Progenitor cell of endocrine pancreas (in vitro differentiated cells): ENCODE results near the gene SULT2A1. TPM values are rescaled to one million over a fixed set of nuclear protein-coding genes. Genes with fewer than 3 reads are reported as not detected.

Experiments used
- DNase-seq: peaks from one replicate; pipeline ENCODE4 v3.0.0; 2021; ENCODE audit warnings: low spot score; ENCODE audit not compliant: unreplicated experiment
- H3K27ac Mint-ChIP-seq: 2 replicates; pipeline ENCODE4 v1.8.0; 2021; ENCODE audit warnings: mild to moderate bottlenecking, moderate library complexity, mixed read lengths
- H3K27me3 Mint-ChIP-seq: 2 replicates; pipeline ENCODE4 v1.8.0; 2021; ENCODE audit warnings: mixed read lengths
- H3K36me3 Mint-ChIP-seq: 2 replicates; pipeline ENCODE4 v1.8.0; 2022; ENCODE audit warnings: mixed read lengths; ENCODE audit not compliant: insufficient read depth
- H3K4me1 Mint-ChIP-seq: 2 replicates; pipeline ENCODE4 v1.8.0; 2021; ENCODE audit warnings: low read depth, mixed read lengths
- H3K4me3 Mint-ChIP-seq: 2 replicates; pipeline ENCODE4 v1.8.0; 2021; ENCODE audit warnings: low read depth, mild to moderate bottlenecking, moderate library complexity, mixed read lengths
- H3K9me3 Mint-ChIP-seq: 2 replicates; pipeline ENCODE4 v1.8.0; 2021; ENCODE audit warnings: low read depth, mixed read lengths
- CTCF ChIP-seq: fragments of 200-600 bp; sonication (generic); IDR thresholded peaks from one replicate; pipeline ENCODE4 v1.5.0; 2021; ENCODE audit warnings: antibody characterized with exemption, mild to moderate bottlenecking; ENCODE audit not compliant: unreplicated experiment
- total RNA-seq: library from RNA; stranded (reverse); gene quantifications from 2 replicates; pipeline ENCODE4 v1.2.1, GENCODE V29; 2021

Gene SULT2A1
- total RNA-seq, 1 donor from 2014 or later = not detected

- TF ChIP-seq CTCF = no peak
- H3K9me3 Mint-ChIP-seq = no peaks in the 10 kb centered on the region
- no peaks in the 10 kb centered on the region for H3K4me1 Mint-ChIP-seq
- H3K27me3 Mint-ChIP-seq = no peaks in the 10 kb centered on the region
- H3K27ac Mint-ChIP-seq = no peak overlapping the region
- no peak for DNase-seq
- H3K4me3 Mint-ChIP-seq = no peak overlapping the region
- no peaks in the 10 kb centered on the region for H3K36me3 Mint-ChIP-seq
These were observed 13.2 kb upstream of the SULT2A1 start for GRCh38 chr19:47899335-47899734.

- DNase-seq = no peak
- TF ChIP-seq CTCF = no peak
- Mint-ChIP-seq H3K4me1 (no peaks in the 10 kb centered on the region), H3K9me3 (no peaks in the 10 kb centered on the region), H3K4me3 (no peak overlapping the region), H3K27ac (peak overlapping the region; percentile 65), H3K27me3 (no peaks in the 10 kb centered on the region), H3K36me3 (peaks cover 1% of the 10 kb centered on the region)
These were observed 11.7 kb upstream of the SULT2A1 start for GRCh38 chr19:47897861-47898260.

GRCh38 chr19:47896773-47897172 is 10.7 kb upstream of the SULT2A1 start:
- no peak for DNase-seq
- Mint-ChIP-seq H3K36me3 (peaks cover 1% of the 10 kb centered on the region), H3K9me3 (no peaks in the 10 kb centered on the region), H3K27ac (no peak overlapping the region), H3K27me3 (no peaks in the 10 kb centered on the region), H3K4me1 (peaks cover 4% of the 10 kb centered on the region), H3K4me3 (no peak overlapping the region)
- TF ChIP-seq CTCF = no peak

GRCh38 chr19:47896019-47896418 is 9.9 kb upstream of the SULT2A1 start:
- no peak for DNase-seq
- peaks cover 6% of the 10 kb centered on the region for H3K4me1 Mint-ChIP-seq
- no peak overlapping the region for H3K27ac Mint-ChIP-seq
- H3K4me3 Mint-ChIP-seq = no peak overlapping the region
- no peak for TF ChIP-seq CTCF
- H3K36me3 Mint-ChIP-seq = peaks cover 1% of the 10 kb centered on the region
- H3K27me3 Mint-ChIP-seq = no peaks in the 10 kb centered on the region
- H3K9me3 Mint-ChIP-seq = no peaks in the 10 kb centered on the region

- no peak overlapping the region for H3K4me3 Mint-ChIP-seq
- H3K27me3 Mint-ChIP-seq = no peaks in the 10 kb centered on the region
- H3K36me3 Mint-ChIP-seq = peaks cover 1% of the 10 kb centered on the region
- no peak overlapping the region for H3K27ac Mint-ChIP-seq
- no peak for TF ChIP-seq CTCF
- DNase-seq = no peak
- peaks cover 7% of the 10 kb centered on the region for H3K4me1 Mint-ChIP-seq
- H3K9me3 Mint-ChIP-seq = no peaks in the 10 kb centered on the region
These were observed 9.2 kb upstream of the SULT2A1 start for GRCh38 chr19:47895165-47895782.
